HepG2 (cell line): ENCODE data around the gene ANLN. TPM values are rescaled to one million over a fixed set of nuclear protein-coding genes. Genes with fewer than 3 reads are reported as not detected.
A peak's percentile ranks its signal among the peaks of the same experiment; 100 is the strongest.

Experiments used
- CHD2 ChIP-seq: IDR thresholded peaks from 2 replicates; pipeline ENCODE4 v1.6.1; 2011; ENCODE audit warnings: low read depth, low read length, improper control_type of control experiment
- FOXM1 ChIP-seq: sonication (generic); formaldehyde crosslinking; IDR thresholded peaks from 2 replicates; pipeline ENCODE4 v1.5.0; 2020; ENCODE audit warnings: missing genetic modification reagents
- HNF4G ChIP-seq, 2 experiments: sonication (generic) in 1 of 2; formaldehyde crosslinking in 1 of 2; IDR thresholded peaks; 2 replicates each; pipeline versions ENCODE4 v1.4.0 to v1.6.1; 2011 to 2020; ENCODE audit warnings: borderline replicate concordance in 2 of 2, low read depth in 2 of 2, mild to moderate bottlenecking in 2 of 2, low read length in 1 of 2, missing genetic modification reagents in 1 of 2, moderate library complexity in 1 of 2
- PCBP1 ChIP-seq: fragments of 200-400 bp; formaldehyde crosslinking; IDR thresholded peaks from 2 replicates; pipeline ENCODE4 v1.6.1; 2017; ENCODE audit warnings: mild to moderate bottlenecking, low read depth, low read length, borderline replicate concordance
- PLRG1 ChIP-seq: fragments of 450-650 bp; conservative IDR thresholded peaks from 2 replicates; pipeline ENCODE4 v1.6.1; 2016
- RORA ChIP-seq: sonication (generic); formaldehyde crosslinking; IDR thresholded peaks from 2 replicates; pipeline ENCODE4 v1.5.0; 2020; ENCODE audit warnings: mild to moderate bottlenecking, missing genetic modification reagents, moderate library complexity
- STAT5B ChIP-seq: sonication (generic); formaldehyde crosslinking; IDR thresholded peaks from 2 replicates; pipeline ENCODE4 v1.4.0; 2020; ENCODE audit warnings: missing genetic modification reagents
- TARDBP ChIP-seq: sonication (generic); formaldehyde crosslinking; IDR thresholded peaks from 2 replicates; pipeline ENCODE4 v1.8.0; 2022; ENCODE audit warnings: mild to moderate bottlenecking, missing genetic modification reagents
- TMF1 ChIP-seq: sonication (generic); formaldehyde crosslinking; IDR thresholded peaks from 2 replicates; pipeline ENCODE4 v1.8.1; 2022; ENCODE audit warnings: low read depth, missing genetic modification reagents
- ZNF335 ChIP-seq: sonication (generic); formaldehyde crosslinking; IDR thresholded peaks from 2 replicates; pipeline ENCODE4 v1.4.0; 2020; ENCODE audit warnings: missing genetic modification reagents
- ZNF362 ChIP-seq: sonication (generic); formaldehyde crosslinking; IDR thresholded peaks from 2 replicates; pipeline ENCODE4 v1.4.0; 2020; ENCODE audit warnings: missing genetic modification reagents, mild to moderate bottlenecking, borderline replicate concordance
- ZNF367 ChIP-seq: sonication (generic); formaldehyde crosslinking; IDR thresholded peaks from 2 replicates; pipeline ENCODE4 v1.4.0; 2020; ENCODE audit warnings: missing genetic modification reagents, borderline replicate concordance
- ZNF605 ChIP-seq: sonication (generic); formaldehyde crosslinking; IDR thresholded peaks from 2 replicates; pipeline ENCODE4 v1.8.0; 2022; ENCODE audit warnings: mild to moderate bottlenecking, missing genetic modification reagents
- ZNF644 ChIP-seq: IDR thresholded peaks from 2 replicates; pipeline ENCODE4 v1.6.1; 2016; ENCODE audit warnings: low read depth
- ZNF776 ChIP-seq: sonication (generic); formaldehyde crosslinking; IDR thresholded peaks from 2 replicates; pipeline ENCODE4 v1.4.0; 2020; ENCODE audit warnings: mild to moderate bottlenecking, missing genetic modification reagents
- ZNF83 ChIP-seq: sonication (generic); formaldehyde crosslinking; IDR thresholded peaks from 2 replicates; pipeline ENCODE4 v1.4.0; 2020; ENCODE audit warnings: missing genetic modification reagents, mild to moderate bottlenecking, borderline replicate concordance
- ZSCAN5A ChIP-seq: sonication (generic); formaldehyde crosslinking; IDR thresholded peaks from 2 replicates; pipeline ENCODE4 v1.8.0; 2022; ENCODE audit warnings: mild to moderate bottlenecking, missing genetic modification reagents, borderline replicate concordance
- polyA plus RNA-seq, 8 experiments: library from polyadenylated mRNA; depleted of rRNA in 3 of 8; stranded (reverse) in 7 of 8; unstranded in 1 of 8; fragments of >200 nt; fragmentation: Illumina TruSeq in 4 of 8; extraction: Trizol in 4 of 8; gene quantifications; 2 replicates each; pipeline versions ENCODE4 v1.2.1 to v1.2.3, GENCODE V29; 2011 to 2016; ENCODE audit warnings: low read depth in 4 of 8, missing spikeins in 1 of 8, mixed read lengths in 1 of 8; ENCODE audit not compliant: insufficient read depth in 1 of 8
- total RNA-seq, 5 experiments: library from RNA; depleted of rRNA; stranded (reverse); fragments of >200 nt; fragmentation: Illumina TruSeq; extraction: Trizol; gene quantifications; 2 replicates each; pipeline ENCODE4 v1.2.3, GENCODE V29; 2016; ENCODE audit warnings: low read depth in 1 of 5
- TF ChIP-seq, protein P1 (sequence below): sonication (generic); formaldehyde crosslinking; IDR thresholded peaks from 2 replicates; pipeline ENCODE4 v1.5.0; 2020; ENCODE audit warnings: mild to moderate bottlenecking, missing genetic modification reagents
- TF ChIP-seq, protein P2 (sequence below): sonication (generic); formaldehyde crosslinking; IDR thresholded peaks from 2 replicates; pipeline ENCODE4 v1.8.1; 2022; ENCODE audit warnings: low read depth, mild to moderate bottlenecking, missing genetic modification reagents

ANLN gene
- total and polyA plus RNA-seq, 2 of the 13 experiments (the other 11 are each of a cell fraction or from before 2014, with no cell fraction given): 20.0 to 72.0 TPM

DNA sequence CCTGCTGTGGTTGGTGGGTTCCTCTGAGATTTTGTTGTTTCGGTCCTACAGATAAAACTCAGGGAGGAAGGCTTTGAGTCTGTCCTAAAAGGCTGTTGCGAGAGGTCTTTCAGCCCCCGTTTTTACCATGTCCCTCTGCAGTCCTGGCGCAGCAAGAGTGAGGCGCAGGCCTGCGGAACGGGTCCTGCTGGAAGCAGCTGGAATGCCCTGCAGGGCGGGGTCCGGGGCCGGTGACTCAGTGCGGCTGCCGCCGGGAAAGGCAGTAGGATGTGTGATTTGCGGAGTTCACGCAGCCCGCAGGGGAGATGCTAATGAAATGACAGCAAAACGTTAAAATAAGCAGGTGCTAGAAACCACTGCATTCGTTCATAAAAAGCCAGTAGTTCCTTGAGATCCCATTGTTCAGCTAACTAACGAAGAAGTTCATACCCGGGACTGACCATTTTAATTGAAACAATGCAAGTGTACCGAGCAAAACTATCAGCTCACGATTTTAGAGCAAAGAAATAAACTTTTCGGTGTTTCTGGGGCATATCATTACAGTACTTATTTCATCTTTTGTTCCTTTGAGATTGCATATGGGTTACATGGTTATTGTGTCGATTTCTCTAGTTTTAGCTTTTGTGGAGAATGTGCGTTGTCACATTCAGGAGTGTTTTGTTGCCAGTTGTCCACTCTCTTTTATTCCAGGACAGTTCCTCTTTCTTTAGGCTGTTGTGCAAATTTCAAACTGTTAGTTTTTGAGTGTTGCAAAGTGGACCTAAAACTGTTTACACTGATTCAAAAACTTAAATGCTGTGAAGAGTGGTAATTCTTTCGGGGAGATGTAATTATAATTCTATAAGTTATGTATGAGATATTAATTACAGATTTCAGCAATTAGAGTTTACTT, 783 bp downstream of the ANLN start (continued):
- TF ChIP-seq FOXM1: no peak
- no peak for TF ChIP-seq TMF1
- TF ChIP-seq ZNF605: peak; percentile 68
- no peak for TF ChIP-seq PCBP1
- no peak for TF ChIP-seq HNF4G (IDR thresholded peaks at IDR 0.05; ENCODE audit: borderline replicate concordance, low read depth, low read length)
- TF ChIP-seq HNF4G (CRISPR knock-in tag; IDR thresholded peaks at IDR 0.05; ENCODE audit: borderline replicate concordance, low read depth): no peak
- no peak for TF ChIP-seq ZNF776 (CRISPR knock-in tag)
- TF ChIP-seq ZSCAN5A (CRISPR knock-in tag): no peak
- no peak for TF ChIP-seq TARDBP (CRISPR knock-in tag)
- TF ChIP-seq, protein P1, sequence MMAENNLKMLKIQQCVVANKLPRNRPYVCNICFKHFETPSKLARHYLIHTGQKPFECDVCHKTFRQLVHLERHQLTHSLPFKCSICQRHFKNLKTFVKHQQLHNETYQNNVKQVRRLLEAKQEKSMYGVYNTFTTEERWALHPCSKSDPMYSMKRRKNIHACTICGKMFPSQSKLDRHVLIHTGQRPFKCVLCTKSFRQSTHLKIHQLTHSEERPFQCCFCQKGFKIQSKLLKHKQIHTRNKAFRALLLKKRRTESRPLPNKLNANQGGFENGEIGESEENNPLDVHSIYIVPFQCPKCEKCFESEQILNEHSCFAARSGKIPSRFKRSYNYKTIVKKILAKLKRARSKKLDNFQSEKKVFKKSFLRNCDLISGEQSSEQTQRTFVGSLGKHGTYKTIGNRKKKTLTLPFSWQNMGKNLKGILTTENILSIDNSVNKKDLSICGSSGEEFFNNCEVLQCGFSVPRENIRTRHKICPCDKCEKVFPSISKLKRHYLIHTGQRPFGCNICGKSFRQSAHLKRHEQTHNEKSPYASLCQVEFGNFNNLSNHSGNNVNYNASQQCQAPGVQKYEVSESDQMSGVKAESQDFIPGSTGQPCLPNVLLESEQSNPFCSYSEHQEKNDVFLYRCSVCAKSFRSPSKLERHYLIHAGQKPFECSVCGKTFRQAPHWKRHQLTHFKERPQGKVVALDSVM: no peak
- TF ChIP-seq CHD2: no peak
- TF ChIP-seq ZNF367 (CRISPR knock-in tag): no peak
- TF ChIP-seq ZNF362 (CRISPR knock-in tag): no peak
- no peak for TF ChIP-seq RORA (CRISPR knock-in tag)
- no peak for TF ChIP-seq PLRG1
- TF ChIP-seq, protein P2, sequence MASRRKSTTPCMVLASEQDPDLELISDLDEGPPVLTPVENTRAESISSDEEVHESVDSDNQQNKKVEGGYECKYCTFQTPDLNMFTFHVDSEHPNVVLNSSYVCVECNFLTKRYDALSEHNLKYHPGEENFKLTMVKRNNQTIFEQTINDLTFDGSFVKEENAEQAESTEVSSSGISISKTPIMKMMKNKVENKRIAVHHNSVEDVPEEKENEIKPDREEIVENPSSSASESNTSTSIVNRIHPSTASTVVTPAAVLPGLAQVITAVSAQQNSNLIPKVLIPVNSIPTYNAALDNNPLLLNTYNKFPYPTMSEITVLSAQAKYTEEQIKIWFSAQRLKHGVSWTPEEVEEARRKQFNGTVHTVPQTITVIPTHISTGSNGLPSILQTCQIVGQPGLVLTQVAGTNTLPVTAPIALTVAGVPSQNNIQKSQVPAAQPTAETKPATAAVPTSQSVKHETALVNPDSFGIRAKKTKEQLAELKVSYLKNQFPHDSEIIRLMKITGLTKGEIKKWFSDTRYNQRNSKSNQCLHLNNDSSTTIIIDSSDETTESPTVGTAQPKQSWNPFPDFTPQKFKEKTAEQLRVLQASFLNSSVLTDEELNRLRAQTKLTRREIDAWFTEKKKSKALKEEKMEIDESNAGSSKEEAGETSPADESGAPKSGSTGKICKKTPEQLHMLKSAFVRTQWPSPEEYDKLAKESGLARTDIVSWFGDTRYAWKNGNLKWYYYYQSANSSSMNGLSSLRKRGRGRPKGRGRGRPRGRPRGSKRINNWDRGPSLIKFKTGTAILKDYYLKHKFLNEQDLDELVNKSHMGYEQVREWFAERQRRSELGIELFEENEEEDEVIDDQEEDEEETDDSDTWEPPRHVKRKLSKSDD (CRISPR knock-in tag): no peak
- no peak; the same call in 1 of the 2 replicates for TF ChIP-seq STAT5B
- TF ChIP-seq ZNF644 (CRISPR knock-in tag): no peak
- TF ChIP-seq ZNF335 (CRISPR knock-in tag): peak; percentile 82
- no peak for TF ChIP-seq ZNF83 (CRISPR knock-in tag)
